Measurements from ENCODE around the gene VAPA.

DNA sequence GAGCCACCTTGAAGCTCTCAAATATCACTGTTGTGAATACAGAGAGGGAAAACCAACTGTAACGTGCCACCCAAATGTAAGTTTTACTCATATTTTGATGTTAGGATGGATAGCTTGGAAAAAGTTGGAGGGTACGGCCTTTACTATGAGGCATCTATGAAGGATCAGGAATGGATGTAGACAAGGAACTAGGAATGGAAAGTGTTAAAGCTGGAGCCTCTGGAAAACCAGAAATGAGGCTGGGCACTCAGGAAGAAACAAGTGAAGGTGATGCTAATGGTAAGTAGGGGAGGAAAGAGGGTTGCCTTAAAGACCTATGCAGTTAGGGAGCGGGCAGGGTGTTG lies 27.8 kb upstream of the VAPA start:
- TF ChIP-seq, protein P1, sequence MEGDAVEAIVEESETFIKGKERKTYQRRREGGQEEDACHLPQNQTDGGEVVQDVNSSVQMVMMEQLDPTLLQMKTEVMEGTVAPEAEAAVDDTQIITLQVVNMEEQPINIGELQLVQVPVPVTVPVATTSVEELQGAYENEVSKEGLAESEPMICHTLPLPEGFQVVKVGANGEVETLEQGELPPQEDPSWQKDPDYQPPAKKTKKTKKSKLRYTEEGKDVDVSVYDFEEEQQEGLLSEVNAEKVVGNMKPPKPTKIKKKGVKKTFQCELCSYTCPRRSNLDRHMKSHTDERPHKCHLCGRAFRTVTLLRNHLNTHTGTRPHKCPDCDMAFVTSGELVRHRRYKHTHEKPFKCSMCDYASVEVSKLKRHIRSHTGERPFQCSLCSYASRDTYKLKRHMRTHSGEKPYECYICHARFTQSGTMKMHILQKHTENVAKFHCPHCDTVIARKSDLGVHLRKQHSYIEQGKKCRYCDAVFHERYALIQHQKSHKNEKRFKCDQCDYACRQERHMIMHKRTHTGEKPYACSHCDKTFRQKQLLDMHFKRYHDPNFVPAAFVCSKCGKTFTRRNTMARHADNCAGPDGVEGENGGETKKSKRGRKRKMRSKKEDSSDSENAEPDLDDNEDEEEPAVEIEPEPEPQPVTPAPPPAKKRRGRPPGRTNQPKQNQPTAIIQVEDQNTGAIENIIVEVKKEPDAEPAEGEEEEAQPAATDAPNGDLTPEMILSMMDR (IDR thresholded peaks at IDR 0.05), result no peak
- TF ChIP-seq EP300 (IDR thresholded peaks at IDR 0.05), result no peak
- no peak for TF ChIP-seq POLR2A (IDR thresholded peaks at IDR 0.05)

Data from gastroesophageal sphincter (tissue), 3 donors.